Hepatocyte (in vitro differentiated cells): Measurements from ENCODE around the gene GH2.
"Not testable (repeated sequence)": the region's sequence is repeated elsewhere in the genome, so short reads cannot be mapped to it uniquely, and the experiment has no call there.

Experiments
- EZH2 ChIP-seq: fragments of 200-600 bp; sonication (generic); IDR thresholded peaks from 2 replicates; pipeline ENCODE4 v1.6.1; 2016; ENCODE audit warnings: antibody characterized with exemption, mild to moderate bottlenecking, borderline replicate concordance
- EZH2phosphoT487 ChIP-seq: fragments of 200-600 bp; sonication (generic); IDR thresholded peaks from one replicate; pipeline ENCODE4 v1.6.1; 2018; ENCODE audit warnings: antibody characterized with exemption, mild to moderate bottlenecking, low read depth, moderate library complexity; ENCODE audit not compliant: unreplicated experiment, severe bottlenecking
- TF ChIP-seq, protein P1 (sequence below): fragments of 200-600 bp; sonication (generic); IDR thresholded peaks from 2 replicates; pipeline ENCODE4 v1.5.1; 2016; ENCODE audit warnings: antibody characterized with exemption, mild to moderate bottlenecking; ENCODE audit not compliant: poor library complexity

DNA sequence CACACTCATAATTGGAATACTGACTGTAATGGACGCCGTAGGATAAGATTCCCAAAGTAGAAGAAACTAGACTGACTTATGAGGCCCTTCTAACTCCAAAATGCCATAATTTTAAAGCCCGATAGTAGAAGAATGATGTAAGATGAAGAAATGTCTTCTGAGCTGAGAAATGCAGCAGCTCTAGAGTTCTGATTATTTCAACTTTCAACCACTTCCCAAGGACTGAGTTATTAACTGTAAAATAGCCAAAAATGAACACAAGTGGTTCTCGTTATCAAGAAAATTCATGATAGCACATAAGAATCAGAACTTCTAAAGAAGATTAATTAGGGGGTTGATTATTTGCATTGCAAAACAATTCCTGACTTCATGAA is 11.5 kb downstream of the GH2 start:
- not testable (repeated sequence) for TF ChIP-seq EZH2, EZH2phosphoT487
- TF ChIP-seq, protein P1, sequence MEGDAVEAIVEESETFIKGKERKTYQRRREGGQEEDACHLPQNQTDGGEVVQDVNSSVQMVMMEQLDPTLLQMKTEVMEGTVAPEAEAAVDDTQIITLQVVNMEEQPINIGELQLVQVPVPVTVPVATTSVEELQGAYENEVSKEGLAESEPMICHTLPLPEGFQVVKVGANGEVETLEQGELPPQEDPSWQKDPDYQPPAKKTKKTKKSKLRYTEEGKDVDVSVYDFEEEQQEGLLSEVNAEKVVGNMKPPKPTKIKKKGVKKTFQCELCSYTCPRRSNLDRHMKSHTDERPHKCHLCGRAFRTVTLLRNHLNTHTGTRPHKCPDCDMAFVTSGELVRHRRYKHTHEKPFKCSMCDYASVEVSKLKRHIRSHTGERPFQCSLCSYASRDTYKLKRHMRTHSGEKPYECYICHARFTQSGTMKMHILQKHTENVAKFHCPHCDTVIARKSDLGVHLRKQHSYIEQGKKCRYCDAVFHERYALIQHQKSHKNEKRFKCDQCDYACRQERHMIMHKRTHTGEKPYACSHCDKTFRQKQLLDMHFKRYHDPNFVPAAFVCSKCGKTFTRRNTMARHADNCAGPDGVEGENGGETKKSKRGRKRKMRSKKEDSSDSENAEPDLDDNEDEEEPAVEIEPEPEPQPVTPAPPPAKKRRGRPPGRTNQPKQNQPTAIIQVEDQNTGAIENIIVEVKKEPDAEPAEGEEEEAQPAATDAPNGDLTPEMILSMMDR: not testable (repeated sequence)
